BJ (cell line): ENCODE results near the gene MAP2K5. TPM values are rescaled to one million over a fixed set of nuclear protein-coding genes. Genes with fewer than 3 reads are reported as not detected.

Experiments
- CTCF ChIA-PET: fragments of 350-600 bp; formaldehyde crosslinking; extraction: SDS; loops from one replicate; lab custom pipeline; 2021; ENCODE audit warnings: antibody characterized with exemption, inconsistent platforms; lab: Yijun Ruan, JAX
- POLR2A ChIA-PET: fragments of 300-600 bp; sonication (Branson Sonifier 250); formaldehyde crosslinking; extraction: SDS; loops from one replicate; lab custom pipeline; 2021; ENCODE audit warnings: antibody characterized with exemption; lab: Charles Lee
- DNase-seq: peaks from one replicate; pipeline ENCODE4 v3.0.0-alpha.2; 2011; ENCODE audit warnings: low read depth
- H3K27me3 ChIP-seq: 2 replicates; pipeline ENCODE4 v1.6.0; 2011; ENCODE audit warnings: low read length; ENCODE audit not compliant: control insufficient read depth, insufficient read depth
- H3K36me3 ChIP-seq: 2 replicates; pipeline ENCODE4 v1.5.1; 2011; ENCODE audit warnings: low read length; ENCODE audit not compliant: control insufficient read depth, insufficient read depth
- H3K4me3 ChIP-seq: 2 replicates; pipeline ENCODE4 v1.5.1; 2011; ENCODE audit warnings: low read depth, mild to moderate bottlenecking, control low read depth, low read length
- CTCF ChIP-seq: IDR thresholded peaks from 2 replicates; pipeline ENCODE4 v1.5.1; 2011; ENCODE audit warnings: low read depth, mild to moderate bottlenecking, control low read depth, inconsistent platforms, low read length, moderate library complexity; ENCODE audit not compliant: insufficient read depth
- polyA plus RNA-seq: library from polyadenylated mRNA; depleted of rRNA; stranded (reverse); fragments of >200 nt; gene quantifications from 2 replicates; pipeline ENCODE4 v1.2.3, GENCODE V29; 2011

The MAP2K5 gene
- polyA plus RNA-seq, 1 experiment = 5.6 TPM

GRCh38 chr15:67548236-67548852 lies 5.8 kb downstream of the MAP2K5 start:
- no peak for TF ChIP-seq CTCF
- peaks cover 2% of the 10 kb centered on the region for H3K36me3 ChIP-seq
- no peaks in the 10 kb centered on the region for H3K27me3 ChIP-seq
- ChIA-PET CTCF (no interaction called here), POLR2A (interaction anchor here (0.6 to 0.7 kb wide), 2 partner anchors 18 to 160 kb away, joined by 4 to 8 read pairs; no protein-coding TSS in a partner anchor)
- no peak overlapping the region for H3K4me3 ChIP-seq
- DNase-seq = no peak

- Histone ChIP-seq H3K27me3 (no peaks in the 10 kb centered on the region), H3K36me3 (peaks cover 2% of the 10 kb centered on the region), H3K4me3 (no peak overlapping the region)
- DNase-seq = no peak
- POLR2A ChIA-PET = interaction anchor here (0.7 kb wide), 1 partner anchor 159 kb away, joined by 4 read pairs; no protein-coding TSS in a partner anchor
- no peak for TF ChIP-seq CTCF
- CTCF ChIA-PET = no interaction called here
These were observed 6.6 kb downstream of the MAP2K5 start for GRCh38 chr15:67548862-67549651.

- no peak for TF ChIP-seq CTCF
- Histone ChIP-seq H3K4me3 (no peak overlapping the region), H3K27me3 (no peaks in the 10 kb centered on the region), H3K36me3 (peaks cover 2% of the 10 kb centered on the region)
- no peak for DNase-seq
- ChIA-PET POLR2A (no interaction called here), CTCF (no interaction called here)
These were observed 7.2 kb downstream of the MAP2K5 start for GRCh38 chr15:67549736-67550135.

- Histone ChIP-seq H3K36me3 (peaks cover 2% of the 10 kb centered on the region), H3K4me3 (no peak overlapping the region), H3K27me3 (no peaks in the 10 kb centered on the region)
- POLR2A ChIA-PET = no interaction called here
- no peak for DNase-seq
- CTCF ChIA-PET = interaction anchor here (1.4 kb wide), 1 partner anchor 27 kb away, joined by 3 read pairs; no protein-coding TSS in a partner anchor
- no peak for TF ChIP-seq CTCF
These were observed 8.0 kb downstream of the MAP2K5 start for GRCh38 chr15:67550522-67550921.

GRCh38 chr15:67551207-67551743 lies 8.8 kb downstream of the MAP2K5 start:
- ChIA-PET CTCF (interaction anchor here (1.4 kb wide), 1 partner anchor 27 kb away, joined by 3 read pairs; no protein-coding TSS in a partner anchor), POLR2A (no interaction called here)
- no peaks in the 10 kb centered on the region for H3K27me3 ChIP-seq
- TF ChIP-seq CTCF = no peak
- H3K36me3 ChIP-seq = peaks cover 2% of the 10 kb centered on the region
- H3K4me3 ChIP-seq = no peak overlapping the region
- no peak for DNase-seq
